Suprapubic skin (tissue), 4 donors: ENCODE results near the gene HMCN1. TPM values are rescaled to one million over a fixed set of nuclear protein-coding genes. Genes with fewer than 3 reads are reported as not detected.
"Not testable (repeated sequence)": the region's sequence is repeated elsewhere in the genome, so short reads cannot be mapped to it uniquely, and the experiment has no call there.

Source experiments
- DNase-seq, 2 donors: peaks; one replicate each; pipeline ENCODE4 v3.0.0-alpha.2; 2019; ENCODE audit warnings: low spot score in 2 of 2
- H3K27ac ChIP-seq: fragments of 200-600 bp; sonication (generic); one replicate; pipeline ENCODE4 v1.5.1; 2019
- H3K27me3 ChIP-seq: fragments of 200-600 bp; sonication (generic); one replicate; pipeline ENCODE4 v1.5.1; 2019
- H3K36me3 ChIP-seq: fragments of 200-600 bp; sonication (generic); one replicate; pipeline ENCODE4 v1.5.1; 2019
- H3K4me1 ChIP-seq: fragments of 200-600 bp; sonication (generic); one replicate; pipeline ENCODE4 v1.5.1; 2019
- H3K4me3 ChIP-seq: fragments of 200-600 bp; sonication (generic); one replicate; pipeline ENCODE4 v1.5.1; 2019; ENCODE audit warnings: mild to moderate bottlenecking
- H3K9me3 ChIP-seq: fragments of 200-600 bp; sonication (generic); one replicate; pipeline ENCODE4 v1.5.1; 2019
- CTCF ChIP-seq, 2 donors: fragments of 200-600 bp in 1 of 2; fragments of 450-650 bp in 1 of 2; sonication (generic) in 1 of 2; IDR thresholded peaks; one replicate each; pipeline ENCODE4 v1.5.1; 2016 to 2019; ENCODE audit warnings: antibody characterized with exemption in 2 of 2, mild to moderate bottlenecking in 1 of 2, moderate library complexity in 1 of 2
- EP300 ChIP-seq: sonication (generic); formaldehyde crosslinking; IDR thresholded peaks from one replicate; pipeline ENCODE4 v1.6.1; 2017; ENCODE audit warnings: antibody characterized with exemption
- POLR2A ChIP-seq, 2 donors: fragments of 450-650 bp; IDR thresholded peaks; one replicate each; pipeline ENCODE4 v1.6.1; 2017; ENCODE audit warnings: antibody characterized with exemption in 2 of 2, mild to moderate bottlenecking in 2 of 2, moderate library complexity in 2 of 2
- POLR2AphosphoS5 ChIP-seq, 3 donors: sonication (generic); formaldehyde crosslinking; IDR thresholded peaks; one replicate each; pipeline ENCODE4 v1.6.1; 2017; ENCODE audit warnings: antibody characterized with exemption in 3 of 3
- WGBS: methylation state at CpG from one replicate; pipeline ENCODE4 v1.1.5; 2018; 5-methylcytosine and 5-hydroxymethylcytosine counted together
- total RNA-seq, 4 donors: library from RNA; depleted of rRNA; stranded (reverse); fragments of >200 nt; gene quantifications; one replicate each; pipeline ENCODE4 v1.1.0, GENCODE V29; 2016

HMCN1 gene
- total RNA-seq, 4 donors from 2014 or later = 2.2 to 5.6 (median 3.7) TPM

GRCh38 chr1:185790194-185790735 is 56.1 kb downstream of the HMCN1 start:
- no peak for DNase-seq
- 16% methylated on average over 2 of the region's 2 CpGs for WGBS
- Histone ChIP-seq H3K4me1 (peaks cover 11% of the 10 kb centered on the region), H3K4me3 (no peak overlapping the region), H3K36me3 (no peaks in the 10 kb centered on the region), H3K9me3 (no peaks in the 10 kb centered on the region), H3K27ac (peak overlapping the region; percentile 11), H3K27me3 (no peaks in the 10 kb centered on the region)
- no peak for TF ChIP-seq POLR2A (IDR thresholded peaks at IDR 0.05)
- no peak for TF ChIP-seq CTCF (IDR thresholded peaks at IDR 0.05)
- no peak for TF ChIP-seq POLR2AphosphoS5 (IDR thresholded peaks at IDR 0.05)
- no peak for TF ChIP-seq EP300

GRCh38 chr1:185792040-185792439 is 57.8 kb downstream of the HMCN1 start:
- Histone ChIP-seq H3K27me3 (no peaks in the 10 kb centered on the region), H3K9me3 (no peaks in the 10 kb centered on the region), H3K36me3 (no peaks in the 10 kb centered on the region), H3K4me1 (peaks cover 11% of the 10 kb centered on the region), H3K4me3 (no peak overlapping the region), H3K27ac (no peak overlapping the region)
- no peak for DNase-seq
- no peak for TF ChIP-seq POLR2A (IDR thresholded peaks at IDR 0.05)
- no peak for TF ChIP-seq POLR2AphosphoS5 (IDR thresholded peaks at IDR 0.05)
- TF ChIP-seq EP300 = no peak
- TF ChIP-seq CTCF (IDR thresholded peaks at IDR 0.05) = no peak
- WGBS = 81% methylated on average over 1 of the region's 1 CpG

GRCh38 chr1:185794495-185794894 is 60.3 kb downstream of the HMCN1 start:
- not testable (repeated sequence) for H3K4me3 ChIP-seq, H3K36me3 ChIP-seq, DNase-seq, H3K9me3 ChIP-seq, H3K27me3 ChIP-seq, H3K27ac ChIP-seq
- WGBS = 80% methylated on average over 2 of the region's 2 CpGs
- peaks cover 11% of the 10 kb centered on the region for H3K4me1 ChIP-seq

- no peaks in the 10 kb centered on the region for H3K9me3 ChIP-seq
- no peak for DNase-seq
- H3K4me1 ChIP-seq = peaks cover 5% of the 10 kb centered on the region
- no peaks in the 10 kb centered on the region for H3K36me3 ChIP-seq
- no peak for TF ChIP-seq CTCF (IDR thresholded peaks at IDR 0.05)
- no peak for TF ChIP-seq EP300
- TF ChIP-seq POLR2AphosphoS5 (IDR thresholded peaks at IDR 0.05) = no peak
- no peak for TF ChIP-seq POLR2A (IDR thresholded peaks at IDR 0.05)
- WGBS = 90% methylated on average over 1 of the region's 1 CpG
- H3K4me3 ChIP-seq = no peak overlapping the region
- H3K27me3 ChIP-seq = no peaks in the 10 kb centered on the region
- no peak overlapping the region for H3K27ac ChIP-seq
Observed at GRCh38 chr1:185795181-185795580, 61.0 kb downstream of the HMCN1 start.

- H3K27ac ChIP-seq = no peak overlapping the region
- no peaks in the 10 kb centered on the region for H3K36me3 ChIP-seq
- no peak overlapping the region for H3K4me3 ChIP-seq
- no peaks in the 10 kb centered on the region for H3K4me1 ChIP-seq
- no peaks in the 10 kb centered on the region for H3K9me3 ChIP-seq
- H3K27me3 ChIP-seq = no peaks in the 10 kb centered on the region
- TF ChIP-seq CTCF (IDR thresholded peaks at IDR 0.05) = no peak
- TF ChIP-seq POLR2A (IDR thresholded peaks at IDR 0.05) = no peak
- TF ChIP-seq POLR2AphosphoS5 (IDR thresholded peaks at IDR 0.05) = no peak
- no peak for TF ChIP-seq EP300
- no peak for DNase-seq
Observed at GRCh38 chr1:185798505-185798904, 64.3 kb downstream of the HMCN1 start.

- Histone ChIP-seq H3K36me3 (no peaks in the 10 kb centered on the region), H3K27ac (no peak overlapping the region), H3K4me3 (no peak overlapping the region), H3K9me3 (no peaks in the 10 kb centered on the region), H3K4me1 (no peaks in the 10 kb centered on the region), H3K27me3 (no peaks in the 10 kb centered on the region)
- WGBS = 40% methylated on average over 1 of the region's 1 CpG
- TF ChIP-seq CTCF (IDR thresholded peaks at IDR 0.05) = no peak
- no peak for TF ChIP-seq EP300
- no peak for TF ChIP-seq POLR2A (IDR thresholded peaks at IDR 0.05)
- no peak for TF ChIP-seq POLR2AphosphoS5 (IDR thresholded peaks at IDR 0.05)
- no peak for DNase-seq
Observed at GRCh38 chr1:185803241-185803640, 69.0 kb downstream of the HMCN1 start.
